Glutamatergic neuron (in vitro differentiated cells): Measurements from ENCODE around the gene HELQ. TPM values are rescaled to one million over a fixed set of nuclear protein-coding genes. Genes with fewer than 3 reads are reported as not detected.

Source experiments
- DNase-seq: peaks from one replicate; pipeline ENCODE4 v3.0.0; 2022
- H3K27ac Mint-ChIP-seq: one replicate; pipeline ENCODE4 v1.8.0; 2020; ENCODE audit warnings: mild to moderate bottlenecking, mixed read lengths, inconsistent platforms; ENCODE audit not compliant: unreplicated experiment
- H3K27me3 Mint-ChIP-seq: one replicate; pipeline ENCODE4 v1.8.0; 2020; ENCODE audit warnings: mild to moderate bottlenecking, moderate library complexity, mixed read lengths, inconsistent platforms; ENCODE audit not compliant: unreplicated experiment
- H3K36me3 Mint-ChIP-seq: one replicate; pipeline ENCODE4 v1.8.0; 2020; ENCODE audit warnings: mild to moderate bottlenecking, mixed read lengths, inconsistent platforms; ENCODE audit not compliant: unreplicated experiment
- H3K4me1 Mint-ChIP-seq: one replicate; pipeline ENCODE4 v1.8.0; 2020; ENCODE audit warnings: mild to moderate bottlenecking, low read depth, mixed read lengths, inconsistent platforms; ENCODE audit not compliant: unreplicated experiment
- H3K4me3 Mint-ChIP-seq: one replicate; pipeline ENCODE4 v1.8.0; 2020; ENCODE audit warnings: mild to moderate bottlenecking, mixed read lengths, inconsistent platforms; ENCODE audit not compliant: unreplicated experiment
- H3K9me3 Mint-ChIP-seq: one replicate; pipeline ENCODE4 v1.8.0; 2020; ENCODE audit warnings: mild to moderate bottlenecking, moderate library complexity, mixed read lengths, inconsistent platforms; ENCODE audit not compliant: unreplicated experiment
- total RNA-seq: library from RNA; stranded (reverse); fragmentation: NEBNext Ultra II Directional; extraction: Animal tissue kit (Norgen Biotek cat#: 25700); gene quantifications from one replicate; pipeline ENCODE4 v1.2.1, GENCODE V29; 2021; ENCODE audit not compliant: unreplicated experiment
- TF ChIP-seq, protein P1 (sequence below): fragments of 200-600 bp; sonication (generic); IDR thresholded peaks from one replicate; pipeline ENCODE4 v1.5.0; 2021; ENCODE audit not compliant: partially characterized antibody, unreplicated experiment

The HELQ gene
- total RNA-seq, 1 donor from 2014 or later = 11.7 TPM

DNA sequence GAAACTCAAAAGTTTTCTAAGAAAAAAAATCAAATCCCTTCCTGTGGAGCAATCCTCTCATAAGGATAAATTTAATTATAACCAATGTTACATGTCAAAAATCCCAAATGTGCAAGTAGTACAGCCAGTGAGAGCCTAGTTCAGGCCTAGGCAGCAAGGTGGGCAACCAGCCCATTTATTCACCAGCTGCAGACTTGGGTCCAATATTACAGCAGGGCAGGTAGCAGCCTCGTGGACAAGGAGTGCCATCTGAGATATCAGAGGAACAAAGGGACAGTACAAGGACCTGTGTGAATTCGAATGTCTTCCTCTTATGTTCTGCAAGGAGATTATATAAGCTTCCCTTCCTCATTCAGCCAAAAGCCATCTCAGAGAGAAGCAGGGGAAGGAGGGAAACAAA is 6.6 kb downstream of the HELQ start:
- no peaks in the 10 kb centered on the region for H3K36me3 Mint-ChIP-seq
- TF ChIP-seq, protein P1, sequence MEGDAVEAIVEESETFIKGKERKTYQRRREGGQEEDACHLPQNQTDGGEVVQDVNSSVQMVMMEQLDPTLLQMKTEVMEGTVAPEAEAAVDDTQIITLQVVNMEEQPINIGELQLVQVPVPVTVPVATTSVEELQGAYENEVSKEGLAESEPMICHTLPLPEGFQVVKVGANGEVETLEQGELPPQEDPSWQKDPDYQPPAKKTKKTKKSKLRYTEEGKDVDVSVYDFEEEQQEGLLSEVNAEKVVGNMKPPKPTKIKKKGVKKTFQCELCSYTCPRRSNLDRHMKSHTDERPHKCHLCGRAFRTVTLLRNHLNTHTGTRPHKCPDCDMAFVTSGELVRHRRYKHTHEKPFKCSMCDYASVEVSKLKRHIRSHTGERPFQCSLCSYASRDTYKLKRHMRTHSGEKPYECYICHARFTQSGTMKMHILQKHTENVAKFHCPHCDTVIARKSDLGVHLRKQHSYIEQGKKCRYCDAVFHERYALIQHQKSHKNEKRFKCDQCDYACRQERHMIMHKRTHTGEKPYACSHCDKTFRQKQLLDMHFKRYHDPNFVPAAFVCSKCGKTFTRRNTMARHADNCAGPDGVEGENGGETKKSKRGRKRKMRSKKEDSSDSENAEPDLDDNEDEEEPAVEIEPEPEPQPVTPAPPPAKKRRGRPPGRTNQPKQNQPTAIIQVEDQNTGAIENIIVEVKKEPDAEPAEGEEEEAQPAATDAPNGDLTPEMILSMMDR = no peak
- H3K27me3 Mint-ChIP-seq = no peaks in the 10 kb centered on the region
- H3K9me3 Mint-ChIP-seq = no peaks in the 10 kb centered on the region
- no peak overlapping the region for H3K27ac Mint-ChIP-seq
- no peak for DNase-seq
- no peak overlapping the region for H3K4me3 Mint-ChIP-seq
- no peaks in the 10 kb centered on the region for H3K4me1 Mint-ChIP-seq

DNA sequence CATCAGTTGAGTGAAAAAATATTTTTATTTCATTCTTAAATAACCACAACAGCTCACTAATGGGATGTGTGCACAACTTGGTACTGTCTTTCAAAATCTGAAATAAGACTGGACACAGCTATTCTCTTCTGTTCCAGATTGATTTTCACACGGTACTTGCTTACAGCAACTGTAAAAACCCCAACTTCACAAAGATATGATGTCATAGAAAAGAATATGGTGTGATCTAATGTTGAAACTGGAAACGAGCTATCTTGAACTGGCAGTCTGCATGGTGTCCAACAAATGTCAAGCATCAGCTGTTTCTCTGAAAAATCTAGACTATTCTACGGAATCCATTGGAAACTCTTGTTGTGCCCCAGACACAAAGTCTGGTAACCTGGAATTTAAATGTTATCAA is 14.7 kb downstream of the HELQ start:
- TF ChIP-seq, protein P1 = no peak
- Mint-ChIP-seq H3K9me3 (no peaks in the 10 kb centered on the region), H3K4me3 (no peak overlapping the region), H3K4me1 (no peaks in the 10 kb centered on the region), H3K27me3 (no peaks in the 10 kb centered on the region), H3K27ac (no peak overlapping the region), H3K36me3 (no peaks in the 10 kb centered on the region)
- no peak for DNase-seq

DNA sequence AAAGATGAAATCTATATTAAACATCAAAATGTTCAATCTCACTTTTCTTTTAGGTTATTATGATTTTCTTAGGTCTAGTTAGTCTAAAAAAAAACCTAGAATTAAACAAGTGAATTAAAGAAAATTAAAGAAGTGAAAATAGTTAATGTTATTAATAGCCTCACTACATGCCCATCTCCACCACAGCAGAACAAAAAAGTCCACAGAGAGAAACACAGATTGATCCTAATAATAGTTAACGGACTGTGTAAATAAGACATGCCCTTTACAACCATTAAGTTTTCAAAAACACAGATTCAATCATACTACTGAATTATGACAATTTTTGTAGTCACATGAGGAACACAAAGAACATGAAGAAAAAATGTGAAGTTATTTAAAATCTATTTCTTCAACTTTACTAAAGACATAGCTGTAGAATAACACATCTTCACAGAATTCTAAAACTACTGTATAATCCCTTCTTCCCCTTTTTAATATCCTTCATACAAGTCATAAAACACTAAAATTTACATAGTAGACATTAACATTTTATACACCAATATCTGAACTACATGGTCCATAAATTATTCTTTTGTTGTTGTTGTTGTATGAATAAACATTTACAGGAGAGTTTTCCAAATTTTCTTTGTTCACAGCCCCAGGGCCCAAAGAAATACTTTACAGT is 15.3 kb downstream of the HELQ start:
- Mint-ChIP-seq H3K36me3 (no peaks in the 10 kb centered on the region), H3K4me3 (no peak overlapping the region), H3K27me3 (no peaks in the 10 kb centered on the region), H3K27ac (no peak overlapping the region), H3K4me1 (no peaks in the 10 kb centered on the region), H3K9me3 (no peaks in the 10 kb centered on the region)
- TF ChIP-seq, protein P1 = no peak
- DNase-seq = no peak

DNA sequence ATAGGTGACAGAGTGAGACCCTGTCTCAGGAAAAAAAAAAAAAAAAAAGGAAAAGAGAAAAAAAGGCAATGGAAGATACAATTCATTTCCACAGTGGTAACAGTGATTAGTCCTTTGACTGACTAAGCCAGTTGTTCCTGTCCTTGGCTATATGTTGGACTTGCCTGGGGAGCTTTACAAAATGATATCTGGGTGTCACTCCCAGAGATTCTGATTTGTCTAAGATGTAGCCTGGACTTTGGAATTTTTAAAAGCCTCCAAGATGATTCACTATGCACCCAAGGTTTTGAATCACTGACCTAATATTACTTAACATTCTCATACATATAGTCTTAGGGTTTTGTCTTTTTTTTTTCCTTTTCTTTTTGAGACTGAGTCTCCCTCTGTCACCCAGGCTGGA is 16.9 kb downstream of the HELQ start:
- Mint-ChIP-seq H3K4me1 (no peaks in the 10 kb centered on the region), H3K27ac (no peak overlapping the region), H3K27me3 (no peaks in the 10 kb centered on the region), H3K4me3 (no peak overlapping the region), H3K36me3 (no peaks in the 10 kb centered on the region), H3K9me3 (no peaks in the 10 kb centered on the region)
- no peak for DNase-seq
- TF ChIP-seq, protein P1 = no peak

DNA sequence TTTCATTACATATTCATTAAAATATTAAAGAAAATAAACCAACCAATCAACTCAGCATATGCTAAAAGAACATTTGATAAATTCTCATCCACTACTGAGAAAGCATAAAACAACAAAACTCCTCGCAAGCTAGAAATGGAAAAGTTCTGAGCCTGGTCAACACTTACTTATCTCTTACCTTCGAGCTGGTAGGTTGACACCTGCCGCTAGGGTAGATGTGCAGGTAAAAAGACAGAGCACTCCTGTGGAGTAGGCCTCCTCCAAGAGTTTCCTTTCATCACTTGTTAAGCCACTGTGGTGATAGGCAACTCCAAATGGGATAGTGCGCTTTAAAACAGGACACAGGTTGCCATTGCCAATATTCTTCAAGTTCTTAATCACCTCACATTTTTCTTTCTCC is 18.9 kb downstream of the HELQ start:
- DNase-seq = no peak
- Mint-ChIP-seq H3K4me3 (no peak overlapping the region), H3K27me3 (no peaks in the 10 kb centered on the region), H3K4me1 (no peaks in the 10 kb centered on the region), H3K27ac (no peak overlapping the region), H3K36me3 (no peaks in the 10 kb centered on the region), H3K9me3 (no peaks in the 10 kb centered on the region)
- TF ChIP-seq, protein P1 = no peak
